Gastrocnemius medialis (tissue), 4 donors: ENCODE results near the gene STK17A.

Experiments
- CTCF ChIP-seq, 5 experiments: fragments of 450-650 bp in 3 of 5; fragments of 200-600 bp in 2 of 5; sonication (generic) in 2 of 5; IDR thresholded peaks in 4 of 5; conservative IDR thresholded peaks in 1 of 5; 1 replicate in 4 of 5; 2 replicates in 1 of 5; pipeline ENCODE4 v1.5.1; 2016 to 2019; ENCODE audit warnings: antibody characterized with exemption in 5 of 5, mild to moderate bottlenecking in 3 of 5, moderate library complexity in 3 of 5
- POLR2A ChIP-seq, 2 donors: fragments of 450-650 bp; IDR thresholded peaks; one replicate each; pipeline ENCODE4 v1.6.1; 2017; ENCODE audit warnings: antibody characterized with exemption in 2 of 2, mild to moderate bottlenecking in 2 of 2, moderate library complexity in 2 of 2

GRCh38 chr7:43565786-43566185 lies 17.1 kb upstream of the STK17A start:
- TF ChIP-seq CTCF (IDR thresholded peaks at IDR 0.05 in 4 of 5, conservative IDR thresholded peaks at IDR 0.05 in 1 of 5): no peak
- no peak for TF ChIP-seq POLR2A (IDR thresholded peaks at IDR 0.05)
